A549 treated with DMSO at 1 μM for 4 hours (cell line): ENCODE data around the gene HPF1. TPM values are rescaled to one million over a fixed set of nuclear protein-coding genes. Genes with fewer than 3 reads are reported as not detected.

Experiments
- total RNA-seq: library from RNA; stranded (reverse); fragments of 200-300 nt; extraction: Qiagen RNA extraction; gene quantifications from 5 replicates; pipeline ENCODE4 v1.2.3, GENCODE V29; 2022; ENCODE audit warnings: low read depth

The HPF1 gene
- 15.7 to 22.7 TPM (median 18.2 TPM) in 5 replicates for total RNA-seq

GRCh38 chr4:169757575-169758184, at the start of gene HPF1:
Gene HPF1, minus strand, starts transcription at chr4:169757944. Its CDS starts 67 bp downstream, at chr4:169757877.

Other genes with a start within 250 kb of the HPF1 start
- 3.0 to 3.5 TPM (median 3.4 TPM) in 5 replicates for gene NEK1, start 145.4 kb downstream of the HPF1 start, total RNA-seq
- gene CLCN3, start 137.4 kb downstream of the HPF1 start, total RNA-seq: 16.6 to 22.3 TPM (median 19.5 TPM) in 5 replicates